ENCODE measurements around the gene TMEM242. TPM values are rescaled to one million over a fixed set of nuclear protein-coding genes. Genes with fewer than 3 reads are reported as not detected.

TMEM242 gene
- total and polyA plus RNA-seq, 2 donors (not counting 1 experiment from before 2014, with no cell fraction given) = 6.3 to 24.1 TPM

GRCh38 chr6:157316871-157317814 is 6.2 kb downstream of the TMEM242 start:
- Histone ChIP-seq H3K36me3 (replicated peaks in 1 of 2; ENCODE audit: control extremely low read depth in 1 of 2, control insufficient read depth in 1 of 2, extremely low read depth in 1 of 2, insufficient read depth in 2 of 2, low read length in 1 of 2) (peaks cover 0 to 42% of the 10 kb centered on the region in 2 experiments), H3K4me2 (replicated peaks; ENCODE audit: low read depth, low read length, poor library complexity, severe bottlenecking) (no peak overlapping the region), H3K27me3 (replicated peaks in 1 of 4; ENCODE audit: control extremely low read depth in 1 of 4, control insufficient read depth in 3 of 4, insufficient read depth in 4 of 4, low read length in 3 of 4) (no peaks in the 10 kb centered on the region), H3K4me3 (ENCODE audit: control extremely low read depth in 1 of 5, extremely low read depth in 1 of 5, insufficient read depth in 1 of 5, low read depth in 2 of 5, low read length in 4 of 5) (no peak overlapping the region), H3K79me2 (ENCODE audit: control insufficient read depth, insufficient read depth, low read length) (peaks cover under 1% of the 10 kb centered on the region), H3K4me1 (ENCODE audit: control insufficient read depth in 2 of 2, insufficient read depth in 2 of 2, low read length in 2 of 2) (peaks cover 0 to 3% of the 10 kb centered on the region in 2 donors), H3K9me3 (ENCODE audit: control extremely low read depth in 1 of 3, control insufficient read depth in 2 of 3, insufficient read depth in 1 of 3, low read length in 2 of 3) (no peaks in the 10 kb centered on the region), H4K20me1 (ENCODE audit: control insufficient read depth, insufficient read depth, low read length, poor library complexity, severe bottlenecking) (no peaks in the 10 kb centered on the region), H3K27ac (ENCODE audit: low read length in 2 of 2) (no peak overlapping the region), H2AFZ (ENCODE audit: insufficient read depth, low read depth, low read length, poor library complexity, severe bottlenecking) (no peak overlapping the region), H3K9ac (ENCODE audit: low read length) (no peak overlapping the region)
- POLR2A ChIA-PET = interaction anchor here (1.1 kb wide), 1 partner anchor 240 kb away, joined by 3 read pairs; no protein-coding TSS in a partner anchor
- H3K9me3 Mint-ChIP-seq (ENCODE audit: insufficient read depth) = no peaks in the 10 kb centered on the region
- H3K27me3 Mint-ChIP-seq = no peaks in the 10 kb centered on the region
- intact Hi-C loops (cut with micrococcal nuclease) = no loop called here
- H3K4me1 Mint-ChIP-seq = peaks cover 8% of the 10 kb centered on the region
- WGBS (ENCODE audit: insufficient coverage) = 39% methylated on average over 4 of the region's 6 CpGs
- TF ChIP-seq, protein P1, sequence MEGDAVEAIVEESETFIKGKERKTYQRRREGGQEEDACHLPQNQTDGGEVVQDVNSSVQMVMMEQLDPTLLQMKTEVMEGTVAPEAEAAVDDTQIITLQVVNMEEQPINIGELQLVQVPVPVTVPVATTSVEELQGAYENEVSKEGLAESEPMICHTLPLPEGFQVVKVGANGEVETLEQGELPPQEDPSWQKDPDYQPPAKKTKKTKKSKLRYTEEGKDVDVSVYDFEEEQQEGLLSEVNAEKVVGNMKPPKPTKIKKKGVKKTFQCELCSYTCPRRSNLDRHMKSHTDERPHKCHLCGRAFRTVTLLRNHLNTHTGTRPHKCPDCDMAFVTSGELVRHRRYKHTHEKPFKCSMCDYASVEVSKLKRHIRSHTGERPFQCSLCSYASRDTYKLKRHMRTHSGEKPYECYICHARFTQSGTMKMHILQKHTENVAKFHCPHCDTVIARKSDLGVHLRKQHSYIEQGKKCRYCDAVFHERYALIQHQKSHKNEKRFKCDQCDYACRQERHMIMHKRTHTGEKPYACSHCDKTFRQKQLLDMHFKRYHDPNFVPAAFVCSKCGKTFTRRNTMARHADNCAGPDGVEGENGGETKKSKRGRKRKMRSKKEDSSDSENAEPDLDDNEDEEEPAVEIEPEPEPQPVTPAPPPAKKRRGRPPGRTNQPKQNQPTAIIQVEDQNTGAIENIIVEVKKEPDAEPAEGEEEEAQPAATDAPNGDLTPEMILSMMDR (IDR thresholded peaks at IDR 0.05) = no peak
- TF ChIP-seq EZH2 (IDR thresholded peaks at IDR 0.05; ENCODE audit: borderline replicate concordance, insufficient read depth, low read depth, low read length, poor library complexity, severe bottlenecking) = no peak
- DNase-seq (no peak), ATAC-seq (ENCODE audit: low read depth) (no peak)
- H3K4me3 Mint-ChIP-seq = no peak overlapping the region
- H3K27ac Mint-ChIP-seq = no peak overlapping the region
- CTCF ChIA-PET = interaction anchor here (1.0 to 6.1 kb wide), 5 partner anchors 21 to 440 kb away, joined by 3 to 155 read pairs (median 5); no protein-coding TSS in a partner anchor
